Stimulated activated CD4-positive, alpha-beta T cell treated with anti-CD3 and anti-CD28 coated beads, Interleukin-12 subunit alpha, Interleukin-12 subunit beta, amount 100 ng/mL, for 24 hours (primary cell): ENCODE measurements around the gene NEK7.

ENCODE experiments used
- DNase-seq, 2 experiments: peaks; one replicate each; pipeline ENCODE4 v3.0.0-alpha.2; 2020; ENCODE audit warnings: low read depth in 2 of 2

Gene NEK7

GRCh38 chr1:198143797-198144196 lies 13.0 kb upstream of the NEK7 start:
- no peak for DNase-seq

- no peak for DNase-seq
These were observed 9.6 kb upstream of the NEK7 start for GRCh38 chr1:198147216-198147615.

- DNase-seq = no peak
These were observed 6.4 kb upstream of the NEK7 start for GRCh38 chr1:198150369-198150768.

- DNase-seq = no peak
These were observed 5.1 kb upstream of the NEK7 start for GRCh38 chr1:198151688-198152087.

GRCh38 chr1:198153103-198153502 lies 3.7 kb upstream of the NEK7 start:
- DNase-seq = no peak

- no peak for DNase-seq
These were observed 3.0 kb upstream of the NEK7 start for GRCh38 chr1:198153804-198154203.

GRCh38 chr1:198155253-198155652 lies 1.5 kb upstream of the NEK7 start:
- no peak for DNase-seq

GRCh38 chr1:198156111-198156744 lies 570 bp upstream of the NEK7 start:
- DNase-seq = peak; percentile 43 to 74

GRCh38 chr1:198157241-198157846 lies 546 bp downstream of the NEK7 start:
- peak; percentile 72 to 77 for DNase-seq

- DNase-seq = no peak
These were observed 1.3 kb downstream of the NEK7 start for GRCh38 chr1:198157847-198158725.

- DNase-seq = peak; percentile 75 to 83
These were observed 2.2 kb downstream of the NEK7 start for GRCh38 chr1:198158735-198159589.

- DNase-seq = no peak
These were observed 3.4 kb downstream of the NEK7 start for GRCh38 chr1:198160222-198160621.

- DNase-seq = no peak
These were observed 4.3 kb downstream of the NEK7 start for GRCh38 chr1:198160946-198161614.

- no peak for DNase-seq
These were observed 4.9 kb downstream of the NEK7 start for GRCh38 chr1:198161718-198162090.

GRCh38 chr1:198162091-198162767 lies 5.4 kb downstream of the NEK7 start:
- DNase-seq = no peak

GRCh38 chr1:198165927-198166647 lies 9.3 kb downstream of the NEK7 start:
- no peak for DNase-seq

GRCh38 chr1:198166900-198167299 lies 10.1 kb downstream of the NEK7 start:
- DNase-seq = no peak

- no peak for DNase-seq
These were observed 10.7 kb downstream of the NEK7 start for GRCh38 chr1:198167436-198167934.

GRCh38 chr1:198168227-198168626 lies 11.4 kb downstream of the NEK7 start:
- DNase-seq = no peak

- DNase-seq = no peak
These were observed 12.9 kb downstream of the NEK7 start for GRCh38 chr1:198169672-198170071.
